ENCODE data around the gene NCLN.
"Not testable (repeated sequence)": the region's sequence is repeated elsewhere in the genome, so short reads cannot be mapped to it uniquely, and the experiment has no call there.

Gene NCLN

GRCh38 chr19:3184847-3185460 lies 776 bp upstream of the NCLN start:
- DNase-seq, result peak in 1 of 2 experiments; percentile 71

- DNase-seq, result no peak
Observed at GRCh38 chr19:3186160-3186688, 494 bp downstream of the NCLN start.

GRCh38 chr19:3186891-3187661 lies 1.3 kb downstream of the NCLN start:
- no peak for DNase-seq

- no peak for DNase-seq
Observed at GRCh38 chr19:3187662-3188511, 2.2 kb downstream of the NCLN start.

GRCh38 chr19:3188627-3189596 lies 3.2 kb downstream of the NCLN start:
- no peak for DNase-seq

GRCh38 chr19:3189702-3190469 lies 4.2 kb downstream of the NCLN start:
- no peak for DNase-seq

- no peak for DNase-seq
Observed at GRCh38 chr19:3190470-3190770, 4.7 kb downstream of the NCLN start.

- DNase-seq, result no peak
Observed at GRCh38 chr19:3190921-3191805, 5.4 kb downstream of the NCLN start.

- DNase-seq, result not testable (repeated sequence)
Observed at GRCh38 chr19:3191806-3192104, 6.0 kb downstream of the NCLN start.

- no peak for DNase-seq
Observed at GRCh38 chr19:3192228-3192635, 6.5 kb downstream of the NCLN start.

GRCh38 chr19:3192684-3193083 lies 7.0 kb downstream of the NCLN start:
- no peak for DNase-seq

- no peak for DNase-seq
Observed at GRCh38 chr19:3193256-3194105, 7.8 kb downstream of the NCLN start.

- no peak for DNase-seq
Observed at GRCh38 chr19:3194106-3195087, 8.7 kb downstream of the NCLN start.

- DNase-seq, result no peak
Observed at GRCh38 chr19:3196064-3196932, 10.6 kb downstream of the NCLN start.

- no peak for DNase-seq
Observed at GRCh38 chr19:3196933-3197205, 11.1 kb downstream of the NCLN start.

GRCh38 chr19:3198901-3199700 lies 13.4 kb downstream of the NCLN start:
- DNase-seq, result no peak

Data from SHP77 (cell line).